HUES48 (cell line): ENCODE measurements around the gene SLC4A8.

ENCODE experiments used
- H3K27ac ChIP-seq: one replicate; pipeline ENCODE4 v1.7.0; 2013; ENCODE audit warnings: low read depth, low read length, inconsistent platforms
- H3K27me3 ChIP-seq: 2 replicates; pipeline ENCODE4 v1.6.1; 2013; ENCODE audit warnings: mild to moderate bottlenecking, low read length; ENCODE audit not compliant: control insufficient read depth, insufficient read depth
- H3K36me3 ChIP-seq: 2 replicates; pipeline ENCODE4 v1.6.1; 2013; ENCODE audit warnings: low read length; ENCODE audit not compliant: control insufficient read depth, insufficient read depth
- H3K4me1 ChIP-seq: 2 replicates; pipeline ENCODE4 v1.6.1; 2013; ENCODE audit warnings: mild to moderate bottlenecking, low read length; ENCODE audit not compliant: control insufficient read depth, insufficient read depth
- H3K4me3 ChIP-seq: 2 replicates; pipeline ENCODE4 v1.5.1; 2013; ENCODE audit warnings: mild to moderate bottlenecking, low read depth, low read length
- H3K9ac ChIP-seq: 2 replicates; pipeline ENCODE4 v1.6.1; 2013; ENCODE audit warnings: mild to moderate bottlenecking, low read depth, low read length, moderate library complexity
- H3K9me3 ChIP-seq: 2 replicates; pipeline ENCODE4 v1.6.1; 2013; ENCODE audit warnings: low read length; ENCODE audit not compliant: control insufficient read depth, insufficient read depth

The SLC4A8 gene

GRCh38 chr12:51540996-51541395 lies 116.4 kb downstream of the SLC4A8 start:
- Histone ChIP-seq H3K36me3 (no peaks in the 10 kb centered on the region), H3K4me3 (no peak overlapping the region), H3K27me3 (no peaks in the 10 kb centered on the region), H3K9ac (no peak overlapping the region), H3K4me1 (peaks cover 31% of the 10 kb centered on the region), H3K27ac (no peak overlapping the region), H3K9me3 (no peaks in the 10 kb centered on the region)

DNA sequence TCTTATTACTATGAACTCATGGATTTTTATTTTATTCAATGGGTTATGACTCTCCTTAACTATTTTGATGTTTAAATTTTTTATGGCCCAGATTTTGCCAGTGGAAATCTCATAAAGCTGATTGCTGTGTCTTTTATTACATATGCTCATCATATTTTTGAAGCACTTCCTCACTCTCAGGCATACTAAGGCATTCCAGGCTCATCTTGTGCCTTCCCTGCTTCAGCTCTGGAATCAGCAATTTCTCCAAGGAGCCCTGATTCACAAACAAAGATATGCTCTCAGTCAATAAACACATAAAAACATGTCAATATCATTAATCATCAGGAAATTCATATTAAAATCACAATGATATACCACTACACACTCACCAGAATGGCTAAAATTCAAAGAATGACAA lies 121.5 kb downstream of the SLC4A8 start:
- Histone ChIP-seq H3K36me3 (no peaks in the 10 kb centered on the region), H3K4me1 (peaks cover 21% of the 10 kb centered on the region), H3K4me3 (no peak overlapping the region)

GRCh38 chr12:51547606-51548005 lies 123.0 kb downstream of the SLC4A8 start:
- Histone ChIP-seq H3K4me3 (no peak overlapping the region), H3K27ac (no peak overlapping the region), H3K9ac (no peak overlapping the region), H3K9me3 (no peaks in the 10 kb centered on the region), H3K27me3 (no peaks in the 10 kb centered on the region), H3K4me1 (peaks cover 21% of the 10 kb centered on the region), H3K36me3 (no peaks in the 10 kb centered on the region)

More for the DNA sequence above, 121.5 kb downstream of the SLC4A8 start:
- no peaks in the 10 kb centered on the region for H3K9me3 ChIP-seq
- no peak overlapping the region for H3K9ac ChIP-seq
- H3K27ac ChIP-seq, result no peak overlapping the region
- H3K27me3 ChIP-seq, result no peaks in the 10 kb centered on the region

DNA sequence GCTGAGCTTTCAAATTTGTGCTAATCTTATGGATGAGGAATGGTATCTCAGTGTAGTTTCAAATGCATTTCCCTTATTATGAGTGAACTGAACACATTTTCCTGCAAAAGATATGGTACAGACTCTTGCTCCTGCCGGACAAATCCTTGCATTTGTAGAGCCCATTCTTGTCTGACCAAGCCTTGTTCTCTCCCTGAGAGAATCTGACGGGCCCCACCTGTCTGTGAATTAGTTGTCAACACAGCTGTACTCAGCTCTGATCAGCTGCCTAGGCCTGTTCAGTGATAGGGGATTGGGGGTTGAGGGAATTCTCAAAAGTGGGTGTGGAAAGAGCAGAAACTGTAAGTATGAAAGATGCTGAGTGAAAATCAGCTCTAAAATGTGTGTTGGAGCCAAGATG lies 123.6 kb downstream of the SLC4A8 start:
- Histone ChIP-seq H3K27me3 (no peaks in the 10 kb centered on the region), H3K36me3 (no peaks in the 10 kb centered on the region), H3K9ac (no peak overlapping the region), H3K27ac (no peak overlapping the region), H3K9me3 (no peaks in the 10 kb centered on the region), H3K4me3 (no peak overlapping the region), H3K4me1 (peaks cover 16% of the 10 kb centered on the region)

DNA sequence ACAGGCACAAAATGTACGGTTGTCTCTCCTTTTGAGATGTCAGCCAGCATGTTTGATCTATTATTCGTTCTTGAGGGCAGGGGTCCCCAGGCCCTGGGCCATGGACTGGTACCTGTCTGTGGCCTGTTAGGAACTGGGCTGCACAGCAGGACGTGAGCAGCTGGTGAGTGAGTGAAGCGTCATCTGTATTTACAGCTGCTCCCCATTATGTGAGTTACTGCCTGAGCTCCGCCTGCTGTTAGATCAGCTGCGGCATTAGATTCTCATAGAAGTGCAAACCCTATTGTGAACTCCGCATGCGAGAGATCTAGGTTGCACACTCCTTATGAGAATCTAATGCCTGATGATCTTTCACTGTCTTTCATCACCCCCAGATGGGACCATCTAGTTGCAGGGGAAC lies 125.0 kb downstream of the SLC4A8 start:
- H3K27me3 ChIP-seq, result no peaks in the 10 kb centered on the region
- H3K36me3 ChIP-seq, result no peaks in the 10 kb centered on the region
- peaks cover 10% of the 10 kb centered on the region for H3K4me1 ChIP-seq
- H3K9ac ChIP-seq, result no peak overlapping the region
- H3K27ac ChIP-seq, result no peak overlapping the region
- H3K9me3 ChIP-seq, result no peaks in the 10 kb centered on the region; the same call in 1 of the 2 replicates
- no peak overlapping the region for H3K4me3 ChIP-seq
